SW480 (cell line): ENCODE data around the gene CTSF.
A peak's percentile ranks its signal among the peaks of the same experiment; 100 is the strongest.
"Not testable (repeated sequence)": the region's sequence is repeated elsewhere in the genome, so short reads cannot be mapped to it uniquely, and the experiment has no call there.

Experiments used
- DNase-seq: peaks from one replicate; pipeline ENCODE4 v3.0.0-alpha.2; 2016; ENCODE audit warnings: low spot score

Gene CTSF

DNA sequence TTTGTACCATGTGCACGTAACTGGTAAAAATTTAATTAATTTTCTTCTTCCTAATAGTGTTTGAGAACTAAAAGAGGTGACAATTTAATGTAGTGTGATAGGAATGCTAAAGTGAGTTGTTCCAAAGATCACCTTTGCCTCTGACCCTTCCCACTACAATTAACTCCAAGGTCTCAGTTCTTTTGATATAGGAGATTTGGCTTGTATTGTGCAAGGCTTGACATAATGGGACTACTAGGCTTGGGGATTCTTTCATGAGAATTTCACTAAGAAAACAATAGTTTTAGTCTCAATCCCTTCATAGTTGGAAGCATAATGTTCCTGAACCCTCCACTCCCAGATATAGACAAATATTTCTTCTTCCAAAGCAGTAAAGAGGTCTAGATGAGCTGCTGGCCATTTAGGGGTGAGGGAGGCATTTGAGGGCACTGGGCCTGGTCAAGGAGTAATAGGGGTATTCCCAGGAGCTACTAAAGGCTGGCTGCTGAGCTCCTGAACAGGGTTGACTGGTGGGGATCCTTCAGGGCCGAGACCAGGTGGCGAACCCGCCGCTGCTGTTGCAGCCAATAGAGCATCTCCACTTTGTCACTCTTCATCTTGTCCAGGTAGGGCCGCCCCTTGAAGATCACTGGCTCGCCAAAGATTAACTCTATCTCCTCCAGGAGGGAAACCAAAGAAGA, 21.7 kb upstream of the CTSF start:
- DNase-seq = no peak

DNA sequence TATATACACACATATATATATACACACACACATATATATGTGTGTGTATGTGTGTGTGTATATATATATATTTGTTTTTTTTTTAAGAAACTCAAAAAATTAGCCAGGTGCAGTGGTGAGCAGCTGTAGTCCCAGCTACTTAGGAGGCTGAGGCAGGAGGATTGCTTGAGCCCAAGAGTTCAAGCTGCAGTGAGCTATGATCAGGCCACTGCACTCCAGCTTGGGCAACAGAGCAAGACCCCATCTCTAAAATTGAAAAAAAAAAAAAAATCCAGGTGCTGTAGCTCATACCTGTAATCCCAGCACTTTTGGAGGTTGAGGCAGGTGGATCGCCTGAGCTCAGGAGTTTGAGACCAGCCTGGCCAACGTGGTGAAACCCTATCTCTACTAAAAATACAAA, 20.9 kb upstream of the CTSF start:
- not testable (repeated sequence) for DNase-seq

DNA sequence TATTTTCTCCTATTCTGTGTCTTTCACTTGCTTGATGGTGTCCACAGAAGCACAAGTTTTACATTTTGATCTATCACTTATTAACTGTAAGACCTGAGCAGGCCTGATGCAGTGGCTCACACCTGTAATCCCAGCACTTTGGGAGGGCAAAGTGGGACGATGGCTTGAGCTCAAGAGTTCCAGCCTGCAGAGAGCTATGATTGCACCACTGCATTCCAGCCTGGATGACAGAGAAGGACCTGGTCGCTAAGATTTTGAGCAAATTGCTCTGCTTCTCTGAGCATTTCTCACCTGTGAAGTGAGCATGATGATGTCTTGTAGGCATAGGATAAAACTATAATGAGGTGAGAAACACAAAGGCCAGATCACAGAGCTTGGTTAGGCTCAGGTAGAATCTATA, 17.7 kb upstream of the CTSF start:
- DNase-seq = no peak

DNA sequence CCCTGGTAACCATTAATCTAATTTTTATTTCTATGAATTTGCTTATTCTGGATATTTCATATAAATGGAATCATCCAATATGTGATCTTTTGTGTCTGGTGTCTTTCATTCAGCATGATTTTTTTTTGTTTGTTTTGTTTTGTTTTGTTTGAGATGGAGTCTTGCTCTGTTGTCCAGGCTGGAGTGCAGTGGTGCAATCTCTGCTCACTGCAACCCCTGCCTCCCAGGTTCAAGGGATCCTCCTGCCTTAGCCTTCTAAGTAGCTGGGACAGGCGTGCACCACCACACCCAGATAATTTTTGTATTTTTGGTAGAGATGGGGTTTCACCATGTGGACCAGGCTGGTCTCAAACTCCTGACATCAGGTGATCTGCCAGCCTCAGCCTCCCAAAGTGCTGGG, 17.0 kb upstream of the CTSF start:
- DNase-seq = not testable (repeated sequence)

DNA sequence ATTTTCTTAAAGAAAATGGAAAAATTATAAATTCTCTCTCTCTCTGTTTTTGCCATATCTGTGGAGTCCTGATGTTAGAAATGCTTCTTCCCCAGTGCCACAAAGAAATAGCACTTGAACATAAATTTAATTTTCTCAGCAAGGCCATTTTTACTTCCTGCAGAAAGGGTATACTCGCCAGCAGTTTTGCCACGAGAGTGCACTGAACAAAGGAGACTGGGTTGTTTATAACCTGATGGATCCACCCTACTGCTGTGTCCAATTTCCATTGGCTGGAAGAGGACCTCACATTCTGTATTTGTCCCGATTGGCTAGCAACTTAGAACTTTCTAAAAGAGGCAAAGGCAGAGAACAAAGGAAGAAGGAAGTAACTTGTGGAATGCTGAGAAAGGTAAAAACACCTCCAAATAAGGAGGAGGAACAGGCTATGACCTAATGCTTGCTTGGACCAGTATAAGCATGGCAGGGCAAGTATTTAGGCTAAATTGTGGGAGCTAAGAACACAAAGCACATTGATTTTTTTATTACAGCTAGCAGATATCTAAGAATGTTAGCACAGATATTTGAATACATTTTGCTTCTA, 14.2 kb upstream of the CTSF start:
- DNase-seq = not testable (repeated sequence)

DNA sequence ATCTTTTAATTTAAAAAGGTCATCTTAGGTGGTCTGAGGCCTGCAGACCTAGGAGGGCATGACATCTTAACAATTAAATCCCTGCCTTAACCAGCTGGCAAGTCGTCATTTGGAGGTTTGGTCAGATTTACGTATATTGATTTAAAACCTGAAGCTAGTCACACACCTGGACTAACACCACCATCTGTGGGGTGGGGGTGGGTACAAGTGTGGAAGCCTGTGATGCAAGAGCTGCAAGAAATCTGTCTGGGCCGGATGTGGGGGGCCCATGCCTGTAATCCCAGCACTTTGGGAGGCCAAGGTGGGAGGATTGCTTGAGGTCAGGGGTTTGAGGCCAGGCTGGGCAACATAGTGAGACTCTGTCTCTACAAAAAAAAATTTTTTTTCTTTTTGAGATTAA, 12.9 kb upstream of the CTSF start:
- no peak for DNase-seq

DNA sequence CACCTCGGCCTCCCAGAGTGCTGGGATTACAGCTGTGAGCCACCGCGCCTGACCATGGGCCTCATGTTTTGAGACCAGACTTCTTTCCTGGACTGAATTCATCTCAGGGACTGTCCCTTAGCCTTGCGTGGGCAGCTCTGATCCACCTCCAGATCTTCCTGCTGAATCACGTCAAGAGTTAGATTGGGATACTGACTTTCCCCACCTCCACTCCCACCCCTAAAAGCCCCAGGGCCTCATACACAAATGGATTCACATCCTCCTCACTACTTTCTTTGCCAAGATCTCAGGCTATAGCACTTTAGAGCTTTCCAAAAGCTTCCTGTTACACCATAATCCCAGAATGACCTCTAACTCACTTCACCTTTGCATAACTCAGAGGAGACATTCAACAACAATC, 12.4 kb upstream of the CTSF start:
- no peak for DNase-seq

DNA sequence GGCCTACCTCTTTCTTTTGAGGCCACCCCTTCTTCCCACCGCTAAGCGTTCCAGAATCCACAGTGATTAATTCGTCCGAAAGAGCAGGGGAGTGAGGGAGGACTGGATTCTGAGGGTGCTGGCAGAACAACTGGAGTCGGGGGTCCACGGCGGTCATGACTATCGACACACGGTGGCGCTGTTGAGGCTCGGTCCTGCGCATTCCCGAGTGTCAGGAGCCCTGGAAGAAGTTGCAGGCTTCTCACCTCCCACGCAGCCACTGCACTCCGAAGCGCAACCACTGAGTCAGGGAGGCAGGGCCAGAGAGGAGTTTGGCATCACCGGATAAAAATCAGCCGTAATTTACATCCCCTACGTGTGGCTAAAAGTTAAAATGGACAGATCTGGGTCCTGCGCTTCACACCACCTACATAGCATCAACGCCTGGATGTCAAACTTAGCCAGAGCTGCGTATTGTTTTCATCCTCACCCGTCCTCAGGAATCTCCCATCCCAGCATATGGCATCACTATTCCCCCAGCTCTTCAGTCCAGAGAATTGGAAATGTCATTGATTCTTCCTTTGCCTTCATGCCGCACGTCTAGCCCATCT, 10.7 kb upstream of the CTSF start:
- DNase-seq = peak; percentile 45

DNA sequence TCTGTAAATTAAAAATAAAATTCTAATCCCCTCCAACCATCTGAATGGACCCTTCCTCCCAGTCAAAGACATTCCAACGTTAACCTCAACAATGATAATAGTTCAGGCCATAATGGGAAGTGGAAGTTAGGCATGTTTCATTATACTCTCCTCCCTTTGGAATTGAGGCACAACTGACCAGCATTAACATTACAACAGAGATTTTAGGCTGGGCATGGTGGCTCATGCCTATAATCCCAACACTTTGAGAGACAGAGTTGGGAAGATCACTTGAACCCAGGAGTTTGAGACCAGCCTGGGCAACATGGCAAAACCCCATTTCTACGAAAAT, 2.4 kb upstream of the CTSF start:
- DNase-seq = no peak

DNA sequence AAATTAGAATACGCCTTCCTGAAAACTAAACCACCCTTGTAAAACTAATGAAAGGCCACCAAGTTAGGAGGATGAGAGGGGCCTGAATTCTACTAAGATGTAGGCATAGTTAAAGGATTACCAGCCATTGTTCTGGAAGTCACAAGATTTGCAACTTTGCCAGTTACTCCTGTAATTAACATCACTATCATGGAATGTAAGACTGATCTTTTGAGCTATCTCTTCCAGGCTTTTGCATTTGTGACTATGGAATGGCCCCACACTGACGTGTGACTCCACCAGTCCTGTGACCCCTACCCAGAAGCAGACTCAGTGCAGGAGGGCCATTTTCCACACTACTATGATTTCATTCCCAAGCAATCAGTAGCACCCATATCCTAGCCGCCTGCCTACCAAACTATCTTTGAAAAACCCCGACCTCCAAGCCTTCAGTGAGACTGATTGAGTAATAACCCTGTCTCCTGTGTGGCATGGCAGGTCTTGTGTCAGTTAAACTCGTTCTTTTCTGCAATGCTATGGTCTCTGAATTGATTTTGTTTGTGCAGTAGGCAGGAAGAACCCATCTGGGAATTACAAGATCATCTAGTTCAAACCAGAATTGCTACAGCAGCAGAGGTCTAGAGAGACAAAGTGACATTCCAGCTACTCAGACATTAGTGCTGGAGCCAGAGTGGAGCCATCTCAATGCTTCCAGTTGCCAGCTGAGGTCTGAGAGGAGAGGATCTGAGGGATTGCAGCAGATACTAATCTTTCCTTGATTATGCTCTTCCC, 1.9 kb upstream of the CTSF start:
- DNase-seq = no peak

DNA sequence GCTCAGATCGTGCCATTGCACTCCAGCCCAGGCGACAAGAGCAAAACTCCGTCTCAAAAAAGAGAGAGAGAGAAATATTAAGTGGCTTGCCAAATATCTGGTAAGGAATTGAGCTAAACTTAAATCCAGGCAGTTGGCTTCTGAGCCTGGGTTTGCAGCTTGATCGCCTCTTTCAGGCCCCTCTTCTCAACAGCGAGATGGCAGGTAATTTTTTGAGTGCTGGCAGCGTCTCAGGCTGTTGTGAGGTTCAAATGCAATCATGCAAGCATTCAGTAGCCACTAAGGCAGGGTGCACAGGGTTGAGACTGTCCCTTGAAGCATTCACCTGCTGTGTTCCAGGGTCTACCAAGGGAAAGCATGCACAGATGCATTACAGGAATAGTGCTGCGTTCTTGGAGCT, 670 bp upstream of the CTSF start:
- DNase-seq = no peak

DNA sequence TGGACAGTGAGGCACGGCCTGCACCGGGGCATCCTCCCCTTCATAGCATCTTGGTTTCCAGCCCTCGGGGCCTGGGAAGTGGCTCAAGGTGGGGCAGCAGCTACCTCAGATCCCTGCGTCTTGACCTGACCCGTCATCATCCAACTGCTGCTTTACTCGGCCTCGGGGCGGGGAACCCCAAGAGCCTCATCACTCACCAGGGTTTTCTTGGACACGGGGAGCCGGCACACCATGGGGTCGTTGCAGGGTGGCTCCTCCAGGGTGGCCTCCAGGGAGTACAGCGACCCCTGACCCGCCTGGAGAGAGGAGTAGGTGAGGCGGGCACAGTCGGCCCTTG, 651 bp downstream of the CTSF start:
- no peak for DNase-seq

DNA sequence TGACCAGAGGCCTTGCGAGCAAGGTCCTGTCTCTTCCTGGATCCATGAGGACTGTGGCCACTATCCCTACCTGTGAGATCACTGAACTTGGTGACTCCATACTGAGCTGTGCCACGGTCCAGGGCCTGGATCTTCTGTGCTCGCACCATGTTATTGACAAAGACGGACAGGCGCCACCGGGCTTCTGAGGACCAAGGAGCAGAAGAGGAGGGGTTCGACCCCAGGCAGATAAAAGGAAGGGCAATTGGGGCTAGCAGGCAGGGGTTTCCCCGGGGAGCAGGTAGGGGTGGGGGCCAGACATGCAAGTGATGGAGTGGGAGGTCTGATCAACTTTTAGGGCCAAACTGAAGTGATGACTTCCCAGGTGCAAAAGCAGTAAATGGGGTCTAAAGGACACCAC, 2.2 kb downstream of the CTSF start:
- no peak for DNase-seq

DNA sequence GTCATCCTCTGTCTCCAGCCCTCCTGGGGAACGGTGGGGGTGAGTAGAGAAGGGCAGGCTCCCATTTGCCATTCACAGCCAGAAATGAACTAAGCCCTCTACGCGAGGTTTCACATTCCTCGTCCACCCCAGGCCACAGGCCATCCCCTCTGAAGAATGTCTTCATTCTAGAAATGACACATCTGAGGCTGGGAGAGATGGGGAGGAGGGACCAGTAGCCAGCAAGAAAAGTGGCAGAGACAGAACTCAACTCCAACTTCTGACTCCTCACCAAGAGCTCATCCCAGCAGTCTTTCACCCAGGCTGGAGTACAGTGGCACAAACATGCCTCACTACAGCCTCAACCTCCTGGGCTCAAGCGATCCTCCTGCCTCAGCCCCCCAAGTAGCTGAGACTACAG, 3.4 kb downstream of the CTSF start:
- no peak for DNase-seq

DNA sequence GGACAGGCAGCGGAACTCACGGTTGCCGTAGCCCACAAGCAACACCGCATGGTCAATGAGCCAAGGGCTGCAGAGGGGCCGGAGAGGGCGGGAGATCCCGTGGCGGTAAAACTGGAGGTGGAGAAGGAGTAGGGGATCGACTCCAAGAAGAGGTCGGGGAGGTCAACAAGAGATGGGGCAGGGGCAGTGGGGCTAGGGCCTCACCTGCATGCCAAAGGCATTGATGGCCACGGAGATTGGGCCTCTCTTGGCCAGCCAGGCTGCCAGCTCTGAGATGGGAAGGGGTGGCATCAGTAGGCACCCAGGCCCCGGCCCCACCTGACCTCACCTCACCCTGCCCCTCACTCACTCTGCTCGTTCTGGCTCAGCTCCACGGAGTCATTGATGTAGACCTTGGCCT, 3.9 kb downstream of the CTSF start:
- no peak for DNase-seq

DNA sequence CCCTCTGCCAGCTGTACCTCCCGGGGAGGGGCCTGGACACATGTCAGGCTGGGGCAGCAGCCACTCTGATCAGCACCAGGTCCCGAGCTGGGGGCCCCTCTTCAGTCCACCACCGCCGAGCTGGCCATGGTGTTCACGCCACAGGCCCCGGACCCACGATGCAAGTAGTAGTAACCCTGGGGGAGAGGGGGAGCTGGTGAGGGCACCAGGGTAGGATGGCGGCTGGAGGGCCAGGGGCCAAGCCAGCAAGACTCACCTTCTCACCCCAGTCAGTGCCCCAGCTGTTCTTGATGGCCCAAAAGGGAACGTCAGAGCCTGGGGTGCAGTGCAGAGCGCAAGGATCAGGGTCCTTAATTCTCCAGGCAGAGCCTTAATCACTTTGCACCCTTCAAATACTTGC, 4.6 kb downstream of the CTSF start:
- DNase-seq = no peak

DNA sequence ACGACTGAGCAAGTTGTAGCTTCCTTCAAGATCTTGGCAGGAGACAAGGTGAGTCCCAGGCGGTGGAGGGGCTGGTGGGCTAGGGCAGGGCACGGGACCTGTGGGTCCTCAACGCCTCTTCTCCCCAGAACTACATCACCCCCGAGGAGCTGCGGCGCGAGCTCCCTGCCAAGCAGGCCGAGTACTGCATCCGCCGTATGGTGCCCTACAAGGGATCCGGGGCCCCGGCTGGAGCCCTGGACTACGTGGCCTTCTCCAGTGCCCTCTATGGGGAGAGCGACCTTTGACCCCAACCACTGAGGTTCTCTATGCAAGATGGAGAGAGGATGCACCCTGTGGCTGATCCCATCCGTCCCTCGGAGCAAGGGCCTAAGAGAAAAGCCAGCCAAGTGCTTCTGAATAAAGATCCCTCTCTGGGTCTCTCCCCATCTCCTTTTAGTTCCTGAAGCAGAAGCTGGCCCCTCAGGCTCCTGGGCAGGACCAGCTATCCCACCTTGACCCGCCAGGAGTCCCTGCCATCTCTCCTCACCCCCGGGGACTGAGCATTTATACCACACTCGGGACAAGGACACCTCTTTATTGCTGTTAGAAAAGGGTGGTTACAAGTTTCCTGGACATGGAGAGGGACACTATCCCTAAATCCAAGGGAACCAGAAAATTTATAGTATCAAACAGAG, 5.4 kb downstream of the CTSF start:
- no peak for DNase-seq

DNA sequence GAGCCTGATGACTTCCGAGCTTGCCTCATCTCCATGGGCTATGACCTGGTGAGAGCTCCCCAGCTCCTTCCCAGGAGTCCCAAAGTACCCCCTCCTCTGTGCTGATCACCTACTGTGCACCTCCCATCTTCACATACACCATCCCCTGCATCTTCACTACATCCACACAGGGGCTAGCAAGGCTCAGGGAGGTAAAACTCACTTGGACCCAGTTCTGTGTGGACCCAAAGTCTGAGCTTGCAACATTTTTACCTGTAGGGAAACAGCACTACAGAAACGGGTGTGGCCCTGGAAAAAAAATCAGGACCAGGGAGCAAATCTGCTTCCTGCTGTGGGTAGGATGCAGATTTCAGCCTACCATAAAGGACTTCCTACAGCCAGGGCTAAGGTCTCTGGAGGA, 6.1 kb downstream of the CTSF start:
- DNase-seq = no peak

DNA sequence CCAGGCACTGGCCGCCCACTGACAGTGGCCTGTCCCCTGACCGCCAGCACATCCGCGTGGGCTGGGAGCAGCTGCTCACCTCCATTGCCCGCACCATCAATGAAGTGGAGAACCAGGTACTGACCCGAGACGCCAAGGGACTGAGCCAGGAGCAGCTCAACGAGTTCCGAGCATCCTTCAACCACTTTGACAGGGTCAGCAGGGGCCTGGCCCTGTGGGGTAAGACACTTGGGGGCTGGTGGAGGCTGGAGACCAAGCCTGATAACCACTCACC, 6.5 kb downstream of the CTSF start:
- no peak for DNase-seq

DNA sequence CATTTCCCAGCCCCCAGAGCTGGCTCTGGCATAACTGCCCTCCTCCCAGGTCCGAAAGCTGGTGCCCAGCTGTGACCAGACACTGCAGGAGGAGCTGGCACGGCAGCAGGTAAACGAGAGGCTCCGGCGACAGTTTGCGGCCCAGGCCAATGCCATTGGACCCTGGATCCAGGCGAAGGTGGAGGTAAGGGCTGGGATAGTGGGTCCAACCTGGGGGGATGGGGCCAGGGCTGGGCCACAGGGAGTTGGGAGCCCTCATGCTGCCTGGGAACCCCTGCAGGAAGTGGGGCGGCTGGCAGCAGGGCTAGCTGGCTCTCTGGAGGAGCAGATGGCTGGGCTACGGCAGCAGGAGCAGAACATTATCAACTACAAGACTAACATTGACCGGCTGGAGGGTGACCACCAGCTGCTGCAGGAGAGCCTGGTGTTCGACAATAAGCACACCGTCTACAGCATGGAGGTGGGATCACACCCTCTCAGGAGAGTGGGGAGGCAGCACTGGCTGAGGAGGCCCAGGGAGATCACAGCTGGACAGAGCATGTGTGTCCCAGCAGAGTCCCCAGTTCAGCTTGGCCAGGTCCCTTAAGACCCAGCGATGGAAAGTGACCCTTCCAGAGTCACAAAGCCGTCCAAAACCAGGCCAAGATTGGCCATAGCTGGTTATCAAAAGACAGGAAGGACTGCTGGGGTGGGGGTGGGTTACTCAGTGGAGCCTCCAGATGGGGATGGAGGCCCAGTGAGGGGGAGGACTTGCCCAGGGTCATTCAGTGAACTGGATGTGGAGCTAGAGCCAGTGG, 7.0 kb downstream of the CTSF start:
- DNase-seq = no peak

DNA sequence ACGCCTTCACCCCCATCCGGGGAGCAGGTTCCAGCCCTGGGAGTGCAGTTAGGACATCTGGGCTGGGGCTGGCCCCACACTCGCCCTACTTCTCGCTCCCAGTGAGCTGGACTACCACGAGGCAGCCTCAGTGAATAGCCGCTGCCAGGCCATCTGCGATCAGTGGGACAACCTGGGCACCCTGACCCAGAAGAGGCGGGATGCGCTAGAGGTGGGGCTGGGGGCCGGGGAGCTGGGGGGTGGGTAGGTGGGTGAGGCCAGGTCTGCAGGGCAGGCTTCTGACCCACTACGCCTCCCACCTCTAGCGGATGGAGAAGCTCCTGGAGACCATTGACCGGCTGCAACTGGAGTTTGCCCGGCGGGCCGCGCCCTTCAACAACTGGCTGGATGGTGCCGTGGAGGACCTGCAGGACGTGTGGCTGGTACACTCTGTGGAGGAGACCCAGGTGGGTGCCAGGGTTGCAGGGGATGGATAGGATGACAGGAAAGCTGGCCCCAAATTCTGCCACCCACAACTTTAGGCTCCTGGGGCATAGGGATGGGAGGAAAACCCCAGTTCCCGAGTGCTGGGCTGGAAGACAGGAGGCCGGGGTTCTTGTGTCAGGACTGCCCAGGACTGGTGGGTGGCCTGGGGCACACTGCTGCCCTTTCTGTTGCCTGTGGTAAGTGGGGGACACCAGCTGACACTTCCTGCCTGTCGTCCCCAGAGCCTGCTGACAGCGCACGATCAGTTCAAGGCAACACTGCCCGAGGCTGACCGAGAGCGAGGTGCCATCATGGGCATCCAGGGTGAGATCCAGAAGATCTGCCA, 8.3 kb downstream of the CTSF start:
- no peak for DNase-seq
